Pancreas (tissue), 10 donors: ENCODE measurements around the gene EFNA5. TPM values are rescaled to one million over a fixed set of nuclear protein-coding genes. Genes with fewer than 3 reads are reported as not detected.
A peak's percentile ranks its signal among the peaks of the same experiment; 100 is the strongest.

Source experiments
- ATAC-seq, 4 donors: fragments of 200-7000 bp; cut with Tn5 transposase; one replicate each; pipeline versions ENCODE4 v1.8.0 to v1.9.1; 2020; ENCODE audit warnings: mild to moderate bottlenecking in 4 of 4, moderate library complexity in 4 of 4
- DNase-seq, 6 donors: peaks; one replicate each; pipeline ENCODE4 v3.0.0-alpha.2; 2020
- FAIRE-seq: peaks from 2 replicates; lab custom pipeline; 2012; peaks lifted over from hg19 to GRCh38; lab: Jason Lieb, UNC
- H3K27ac ChIP-seq, 4 donors: fragments of 200-600 bp; sonication (generic); 1 replicate in 3 of 4; 2 replicates in 1 of 4; pipeline versions ENCODE4 v1.5.0 to v1.8.0; 2020
- H3K27me3 ChIP-seq, 4 donors: fragments of 200-600 bp; one replicate each; pipeline ENCODE4 v1.8.0; 2021
- H3K36me3 ChIP-seq, 3 donors: fragments of 200-600 bp; sonication (generic) in 1 of 3; one replicate each; pipeline versions ENCODE4 v1.5.0 to v1.8.0; 2020 to 2021
- H3K4me1 ChIP-seq, 3 donors: fragments of 200-600 bp; one replicate each; pipeline ENCODE4 v1.8.0; 2021
- H3K4me3 ChIP-seq, 4 donors: fragments of 200-600 bp; sonication (generic) in 2 of 4; one replicate each; pipeline versions ENCODE4 v1.5.0 to v1.8.0; 2020 to 2021
- H3K9me3 ChIP-seq, 4 donors: fragments of 200-600 bp; one replicate each; pipeline ENCODE4 v1.8.0; 2021
- CTCF ChIP-seq, 4 donors: fragments of 200-600 bp; sonication (generic) in 3 of 4; IDR thresholded peaks; one replicate each; pipeline versions ENCODE4 v1.5.0 to v1.8.0; 2021; ENCODE audit warnings: antibody characterized with exemption in 4 of 4
- WGBS, 2 donors: extraction: QIAGEN DNeasy Blood & Tissue Kit; methylation state at CpG; one replicate each; pipeline ENCODE4 v1.1.7; 2013; 5-methylcytosine and 5-hydroxymethylcytosine counted together
- intact Hi-C, 3 donors: fragments of 100-400 bp; cut with DNase I; formaldehyde crosslinking; loops; one replicate each; pipeline versions ENCODE4 v1.11.1 to v1.14.2; 2022
- polyA plus RNA-seq, 2 donors: library from polyadenylated mRNA; stranded (reverse); fragments of 200-250 nt; gene quantifications; one replicate each; pipeline ENCODE4 v1.2.3, GENCODE V29; 2013
- total RNA-seq, 6 donors: library from RNA; stranded (reverse); fragmentation: NEBNext Ultra II Directional in 4 of 6; extraction: Animal tissue kit (Norgen Biotek cat#: 25700) in 4 of 6; gene quantifications; one replicate each; pipeline versions ENCODE4 v1.2.1 to v1.2.4, GENCODE V29; 2021 to 2023
- donor health status: healthy with polysubstance abuse.
- donor health status: DM: no; HTN: no; CAD: no; lungs with moderate emphysema.
- donor health status: DM: no; HTN: no; CAD: no.
- donor health status: control.
- donor health status: control.
- donor health status: Bipolar disorder and iron deficiency.
- donor health status: DM: yes; HTN: yes; CAD: no.
- donor health status: DM: no; HTN: no; CAD: no.
- donor health status: DM: no; HTN: no; CAD: no.
- donor health status: DM: yes; HTN: yes; CAD: no.

Gene EFNA5
- total RNA-seq (1 to 10 TPM in 5 of 6 donors, under 1 TPM in 1; 0.23 to 3.8 (median 2.2) TPM), polyA plus RNA-seq (1 to 10 TPM in 1 of 2 donors, under 1 TPM in 1; 0.72 to 2.2 TPM)

- intact Hi-C loops: no loop called here
- FAIRE-seq: no peak
- 1% methylated on average over 71 to 84 of the region's 84 CpGs for WGBS, 2 donors
- TF ChIP-seq CTCF (IDR thresholded peaks at IDR 0.05): no peak
- peak in 5 of 6 donors; percentile 12 to 72 (median 24) for DNase-seq
- H3K36me3 ChIP-seq: no peaks in the 10 kb centered on the region
- H3K9me3 ChIP-seq: no peaks in the 10 kb centered on the region
- peaks cover 0 to 27% (median 4%) of the 10 kb centered on the region in 4 donors for H3K27me3 ChIP-seq
- H3K27ac ChIP-seq: no peak within 1 kb of the TSS
- peaks cover 0 to 9% (median 8%) of the 10 kb centered on the region in 3 donors for H3K4me1 ChIP-seq
- peak within 1 kb of the TSS; percentile 11 to 54 (median 28) for H3K4me3 ChIP-seq
- peak in 3 of 4 donors; percentile 27 to 46 (median 30) for ATAC-seq
Measured at GRCh38 chr5:107670932-107671741, at the start of gene EFNA5. EFNA5 (minus strand) TSS chr5:107670937.

GRCh38 chr5:107719034-107719606 is 48.4 kb upstream of the EFNA5 start:
- H3K4me3 ChIP-seq: no peak overlapping the region
- WGBS, 2 donors: 73 to 84% methylated on average over 6 of the region's 6 CpGs
- ATAC-seq (no peak), FAIRE-seq (no peak), DNase-seq (peak in 1 of 6 donors; percentile 30)
- H3K27me3 ChIP-seq: no peaks in the 10 kb centered on the region
- TF ChIP-seq CTCF (IDR thresholded peaks at IDR 0.05): no peak
- no peaks in the 10 kb centered on the region for H3K4me1 ChIP-seq
- H3K9me3 ChIP-seq: no peaks in the 10 kb centered on the region
- no peak overlapping the region for H3K27ac ChIP-seq
- no peaks in the 10 kb centered on the region for H3K36me3 ChIP-seq
- intact Hi-C loops: no loop called here

- H3K4me3 ChIP-seq: no peak overlapping the region
- DNase-seq: no peak
- H3K27ac ChIP-seq: no peak overlapping the region
- no peaks in the 10 kb centered on the region for H3K27me3 ChIP-seq
- no peaks in the 10 kb centered on the region for H3K36me3 ChIP-seq
- TF ChIP-seq CTCF (IDR thresholded peaks at IDR 0.05): no peak
- no peaks in the 10 kb centered on the region for H3K9me3 ChIP-seq
- no peak for ATAC-seq
- no peaks in the 10 kb centered on the region for H3K4me1 ChIP-seq
- FAIRE-seq: no peak
- 75 to 100% methylated on average over 1 of the region's 1 CpG for WGBS, 2 donors
- intact Hi-C loops: no loop called here
Measured at GRCh38 chr5:107717816-107718215, 47.1 kb upstream of the EFNA5 start.

GRCh38 chr5:107713228-107713627 is 42.5 kb upstream of the EFNA5 start:
- WGBS, 2 donors: 54 to 67% methylated on average over 5 of the region's 5 CpGs
- DNase-seq (no peak), FAIRE-seq (no peak), ATAC-seq (no peak)
- no peak overlapping the region for H3K4me3 ChIP-seq
- no peaks in the 10 kb centered on the region for H3K36me3 ChIP-seq
- H3K4me1 ChIP-seq: no peaks in the 10 kb centered on the region
- H3K27me3 ChIP-seq: no peaks in the 10 kb centered on the region
- intact Hi-C loops: no loop called here
- H3K27ac ChIP-seq: no peak overlapping the region
- TF ChIP-seq CTCF (IDR thresholded peaks at IDR 0.05): no peak
- H3K9me3 ChIP-seq: no peaks in the 10 kb centered on the region
